GM12801 (cell line): ENCODE data around the gene LIM2.

Experiments used
- CTCF ChIP-seq: IDR thresholded peaks from one replicate; pipeline ENCODE4 v1.5.1; 2011; ENCODE audit warnings: control low read depth; ENCODE audit not compliant: insufficient read length; ENCODE audit errors: extremely low read depth

The LIM2 gene

GRCh38 chr19:51345076-51345620, 42.6 kb downstream of the LIM2 start:
- TF ChIP-seq CTCF, result no peak

GRCh38 chr19:51342631-51343569, 44.9 kb downstream of the LIM2 start:
- TF ChIP-seq CTCF, result no peak

- TF ChIP-seq CTCF, result no peak
These were observed 45.7 kb downstream of the LIM2 start, which contains the start of gene VSIG10L for GRCh38 chr19:51341976-51342580. VSIG10L (minus strand) TSS chr19:51342139; CDS start chr19:51342124, 15 bp downstream.

GRCh38 chr19:51341066-51341465, 46.7 kb downstream of the LIM2 start:
- no peak for TF ChIP-seq CTCF

- no peak for TF ChIP-seq CTCF
These were observed 47.8 kb downstream of the LIM2 start for GRCh38 chr19:51339687-51340656.

- no peak for TF ChIP-seq CTCF
These were observed 48.5 kb downstream of the LIM2 start for GRCh38 chr19:51339313-51339686.
